Fibroblast of skin of right quadriceps (primary cell): ENCODE results near the gene PRKCE.
A peak's percentile ranks its signal among the peaks of the same experiment; 100 is the strongest.

Experiments
- DNase-seq: peaks from one replicate; pipeline ENCODE4 v3.0.0-alpha.2; 2013

The PRKCE gene

GRCh38 chr2:46067501-46068305 lies 416.2 kb downstream of the PRKCE start:
- peak; percentile 98 for DNase-seq

DNA sequence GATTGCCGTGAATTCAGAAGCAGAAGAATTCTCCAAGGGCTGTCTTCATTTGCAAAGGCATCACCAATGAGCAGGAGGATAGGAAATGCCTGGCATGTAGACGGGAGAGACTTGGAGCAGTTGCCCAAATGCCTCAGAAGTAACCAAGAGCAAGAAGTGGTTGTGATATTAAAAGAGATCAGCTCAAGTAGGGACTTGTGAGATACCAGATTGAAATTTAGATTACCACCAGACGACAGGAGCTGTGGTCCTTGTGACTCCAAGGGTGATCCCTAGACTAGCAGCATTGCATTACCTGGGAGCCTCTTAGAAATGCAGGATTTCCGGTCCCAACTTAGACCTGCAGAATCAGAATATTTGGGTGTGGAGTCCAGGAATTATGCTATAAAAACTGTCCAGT lies 417.2 kb downstream of the PRKCE start:
- DNase-seq: no peak

DNA sequence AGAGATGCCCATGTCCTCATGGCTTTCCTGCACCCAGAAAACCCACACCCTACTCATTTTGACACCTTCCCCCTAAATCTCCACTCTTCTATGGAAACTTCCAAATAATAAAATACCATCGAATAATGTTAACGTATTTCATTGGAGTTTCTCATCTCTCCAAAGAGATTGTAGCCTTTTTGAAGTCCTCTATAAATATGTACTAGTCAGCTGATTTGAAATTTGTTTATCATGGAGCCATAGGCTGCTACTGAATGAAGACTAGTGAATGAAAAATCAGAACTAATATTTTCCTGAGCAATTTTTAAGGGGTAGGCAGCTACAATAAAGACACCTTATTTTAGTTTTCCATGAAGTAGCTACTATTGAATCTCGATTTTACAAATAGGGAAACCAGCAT lies 419.6 kb downstream of the PRKCE start:
- DNase-seq: no peak

- DNase-seq: peak; percentile 75
These were observed 420.8 kb downstream of the PRKCE start for GRCh38 chr2:46072101-46072820.

GRCh38 chr2:46073540-46074046 lies 422.1 kb downstream of the PRKCE start:
- peak; percentile 97 for DNase-seq

DNA sequence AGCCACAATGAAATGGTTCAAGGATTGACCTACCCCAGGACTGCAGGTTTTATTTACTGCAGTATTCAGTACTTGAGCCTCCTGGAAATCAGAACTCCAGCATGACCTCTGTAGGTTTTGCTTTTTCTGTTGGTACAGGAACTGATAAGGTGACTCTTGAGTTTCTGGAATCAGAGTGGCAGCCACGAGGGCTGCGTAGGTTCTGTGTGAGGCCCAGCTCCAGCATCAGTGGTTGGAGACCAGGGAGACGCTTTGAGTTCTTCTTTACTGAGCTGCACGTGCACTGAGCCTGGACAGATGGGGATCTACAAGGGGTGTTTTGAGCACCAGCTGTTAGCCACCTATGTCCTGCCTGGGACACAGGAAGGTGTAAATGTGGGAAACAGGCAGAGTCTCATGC lies 423.0 kb downstream of the PRKCE start:
- no peak for DNase-seq

- DNase-seq: no peak
These were observed 424.4 kb downstream of the PRKCE start for GRCh38 chr2:46075848-46076247.

DNA sequence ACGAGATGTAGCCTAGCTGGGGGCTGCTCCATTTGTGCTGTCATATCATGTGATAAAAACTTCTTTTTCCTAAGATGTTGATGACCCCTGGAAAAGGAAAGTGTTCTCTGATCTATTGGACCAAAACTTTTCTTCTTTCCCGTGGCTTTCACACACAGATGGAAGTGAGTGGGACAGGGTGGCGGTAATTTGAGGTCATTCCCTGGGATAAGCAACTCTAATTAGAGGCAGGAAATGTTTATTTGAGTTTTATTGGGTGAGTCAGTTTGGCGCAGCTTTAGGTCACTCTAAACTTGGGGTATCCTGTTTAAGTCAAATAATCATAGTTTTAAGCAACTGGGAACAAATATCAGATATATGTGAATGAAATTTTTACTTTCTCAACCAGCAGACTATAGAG lies 424.8 kb downstream of the PRKCE start:
- DNase-seq: peak; percentile 64

- DNase-seq: no peak
These were observed 425.4 kb downstream of the PRKCE start for GRCh38 chr2:46076875-46077274.

- DNase-seq: no peak
These were observed 426.1 kb downstream of the PRKCE start for GRCh38 chr2:46077522-46078107.

- no peak for DNase-seq
These were observed 428.6 kb downstream of the PRKCE start for GRCh38 chr2:46079985-46080560.

- DNase-seq: peak; percentile 91
These were observed 431.3 kb downstream of the PRKCE start for GRCh38 chr2:46082531-46083485.

GRCh38 chr2:46086578-46087070 lies 435.1 kb downstream of the PRKCE start:
- no peak for DNase-seq

- no peak for DNase-seq
These were observed 436.0 kb downstream of the PRKCE start for GRCh38 chr2:46087492-46087891.

GRCh38 chr2:46091004-46091403 lies 439.5 kb downstream of the PRKCE start:
- no peak for DNase-seq

DNA sequence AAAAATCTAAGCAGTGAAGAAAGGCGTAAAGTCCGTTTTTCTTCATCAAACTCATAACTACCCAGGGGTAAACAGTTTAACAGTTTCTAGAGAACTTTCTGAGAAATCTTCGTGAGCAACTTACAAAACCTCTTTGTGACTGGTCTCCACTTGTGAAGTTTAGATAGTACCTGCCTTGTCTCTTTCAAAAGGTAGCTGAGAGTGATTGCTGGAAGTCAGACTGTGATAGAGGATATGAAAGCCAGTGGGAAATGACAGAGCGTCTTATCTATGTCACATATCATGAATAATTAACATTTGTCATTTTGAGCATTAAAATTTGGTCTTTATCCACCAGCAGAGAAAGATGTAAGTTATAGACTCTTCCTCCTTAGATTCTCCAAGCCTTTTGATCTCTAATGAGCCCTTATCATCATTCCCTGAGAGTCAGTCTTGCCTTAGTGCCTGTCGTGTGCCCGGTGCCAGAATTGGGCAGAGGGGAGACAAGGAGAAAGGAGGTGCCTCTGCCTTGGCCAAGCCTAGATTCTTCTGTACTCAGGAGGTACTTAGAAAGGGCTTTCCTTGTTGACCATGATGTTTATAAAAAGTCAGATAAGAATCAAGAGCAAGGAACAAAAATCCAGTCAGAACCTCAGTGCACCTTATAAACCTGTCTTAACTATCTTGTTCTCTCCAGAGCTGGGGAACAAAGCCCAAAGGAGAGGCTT lies 440.6 kb downstream of the PRKCE start:
- DNase-seq: no peak

GRCh38 chr2:46094689-46095088 lies 443.2 kb downstream of the PRKCE start:
- no peak for DNase-seq

DNA sequence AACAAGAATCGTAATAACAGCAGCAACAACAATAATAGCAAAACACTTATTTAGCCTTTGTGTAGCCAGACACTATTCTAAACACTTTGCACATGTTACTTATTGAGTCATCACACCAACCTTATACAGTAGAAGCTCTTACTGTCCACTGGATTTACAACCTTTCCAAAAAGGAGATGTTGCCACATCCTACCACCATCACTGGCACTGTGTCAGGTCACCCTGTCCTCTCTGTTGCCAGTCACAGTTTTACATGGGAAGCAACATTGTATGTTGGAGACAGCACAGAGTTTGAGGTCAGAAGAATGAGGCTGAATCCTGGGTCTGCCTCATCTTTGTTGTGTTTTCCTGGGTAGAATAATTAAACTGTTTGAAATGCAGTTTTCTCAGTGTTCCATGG lies 444.4 kb downstream of the PRKCE start:
- DNase-seq: no peak

DNA sequence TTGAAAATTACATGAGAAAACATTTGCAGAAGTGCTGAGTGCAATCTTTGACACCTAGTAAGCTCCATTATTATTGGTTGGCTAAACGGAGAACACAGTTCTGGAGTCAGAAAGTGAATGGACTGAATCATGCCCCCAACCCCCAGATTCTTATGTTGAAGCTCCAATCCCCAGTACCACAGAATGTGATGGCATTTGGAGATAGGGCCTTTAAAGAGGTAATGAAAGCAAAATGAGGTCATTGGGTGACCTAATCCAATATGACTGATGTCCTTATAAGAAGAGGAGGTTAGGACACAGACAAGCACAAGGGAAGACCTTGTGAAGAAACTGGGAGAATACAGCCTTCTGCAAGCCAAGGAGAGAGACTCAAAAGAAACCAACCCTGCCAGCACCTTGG lies 444.8 kb downstream of the PRKCE start:
- DNase-seq: peak; percentile 50

DNA sequence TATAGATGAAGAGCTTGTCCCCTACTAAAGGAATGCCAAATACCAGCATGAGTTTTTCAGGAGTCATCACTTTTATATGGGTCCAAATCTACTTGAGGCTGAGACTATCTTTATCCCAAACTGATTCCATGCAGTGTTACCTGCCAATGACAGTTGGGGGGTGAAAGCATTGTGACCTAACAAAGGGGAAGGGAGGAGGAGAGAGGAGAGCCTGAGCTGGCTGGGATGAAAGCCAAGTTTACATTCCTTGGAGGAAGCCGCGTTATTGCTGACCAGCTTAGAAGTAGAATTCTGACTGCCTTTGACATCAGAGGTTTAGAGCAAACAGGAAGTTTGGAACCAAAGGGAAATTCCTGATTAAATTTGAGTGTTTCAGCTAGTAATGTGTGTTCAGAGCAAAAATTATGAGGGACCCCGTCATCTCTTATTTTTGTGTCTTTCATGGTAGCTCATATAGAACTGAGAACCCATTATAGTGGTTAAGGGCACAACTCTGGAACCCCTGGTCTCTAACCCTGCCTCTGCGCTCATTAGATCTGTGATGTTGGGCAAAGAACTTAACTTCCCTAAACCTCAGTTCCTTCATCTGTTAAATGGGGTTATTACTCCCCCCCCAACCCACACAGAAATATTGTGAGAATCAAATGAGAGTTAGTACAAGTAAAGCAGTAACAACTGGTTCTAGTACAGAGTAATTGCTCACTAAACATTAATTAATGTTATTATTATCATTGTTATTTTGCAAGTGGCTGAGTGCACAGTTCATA lies 446.4 kb downstream of the PRKCE start:
- peak; percentile 98 for DNase-seq
